Esophagus squamous epithelium (tissue), 4 donors: ENCODE measurements around the gene TTF1.

Source experiments
- CTCF ChIP-seq, 6 experiments: fragments of 450-650 bp in 4 of 6; fragments of 200-600 bp in 2 of 6; sonication (generic) in 2 of 6; IDR thresholded peaks; one replicate each; pipeline ENCODE4 v1.5.1; 2016 to 2019; ENCODE audit warnings: antibody characterized with exemption in 6 of 6, mild to moderate bottlenecking in 4 of 6, moderate library complexity in 4 of 6
- POLR2A ChIP-seq, 4 donors: fragments of 450-650 bp; IDR thresholded peaks; one replicate each; pipeline ENCODE4 v1.6.1; 2017; ENCODE audit warnings: antibody characterized with exemption in 4 of 4, mild to moderate bottlenecking in 4 of 4, moderate library complexity in 3 of 4

GRCh38 chr9:132390966-132391365, 15.7 kb downstream of the TTF1 start:
- TF ChIP-seq CTCF (IDR thresholded peaks at IDR 0.05) (no peak), POLR2A (IDR thresholded peaks at IDR 0.05) (no peak)
